ENCODE results near the gene ITGB5. TPM values are rescaled to one million over a fixed set of nuclear protein-coding genes. Genes with fewer than 3 reads are reported as not detected.

Gene ITGB5
- total RNA-seq, 1 donor from 2014 or later, result 95.1 TPM

DNA sequence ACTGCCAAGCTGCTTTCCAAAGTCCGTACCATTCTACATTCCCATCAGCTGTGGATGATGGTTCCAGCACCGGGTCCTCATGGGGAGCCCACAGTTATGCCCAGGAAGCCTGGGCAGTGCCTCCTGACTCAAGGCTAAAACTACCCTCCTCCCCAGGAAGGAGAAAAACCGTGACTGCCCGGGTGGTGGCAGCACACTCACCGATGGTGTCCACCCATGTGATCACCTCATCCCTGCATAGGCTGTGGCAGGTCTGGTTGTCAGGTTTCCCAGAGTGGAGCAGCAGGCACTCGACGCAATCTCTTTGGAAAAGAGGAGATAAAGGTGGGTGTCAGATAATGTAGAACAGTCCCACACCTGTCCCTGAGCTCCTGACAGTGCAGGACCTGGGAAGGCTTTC, 118.4 kb downstream of the ITGB5 start:
- TF ChIP-seq, protein P1, sequence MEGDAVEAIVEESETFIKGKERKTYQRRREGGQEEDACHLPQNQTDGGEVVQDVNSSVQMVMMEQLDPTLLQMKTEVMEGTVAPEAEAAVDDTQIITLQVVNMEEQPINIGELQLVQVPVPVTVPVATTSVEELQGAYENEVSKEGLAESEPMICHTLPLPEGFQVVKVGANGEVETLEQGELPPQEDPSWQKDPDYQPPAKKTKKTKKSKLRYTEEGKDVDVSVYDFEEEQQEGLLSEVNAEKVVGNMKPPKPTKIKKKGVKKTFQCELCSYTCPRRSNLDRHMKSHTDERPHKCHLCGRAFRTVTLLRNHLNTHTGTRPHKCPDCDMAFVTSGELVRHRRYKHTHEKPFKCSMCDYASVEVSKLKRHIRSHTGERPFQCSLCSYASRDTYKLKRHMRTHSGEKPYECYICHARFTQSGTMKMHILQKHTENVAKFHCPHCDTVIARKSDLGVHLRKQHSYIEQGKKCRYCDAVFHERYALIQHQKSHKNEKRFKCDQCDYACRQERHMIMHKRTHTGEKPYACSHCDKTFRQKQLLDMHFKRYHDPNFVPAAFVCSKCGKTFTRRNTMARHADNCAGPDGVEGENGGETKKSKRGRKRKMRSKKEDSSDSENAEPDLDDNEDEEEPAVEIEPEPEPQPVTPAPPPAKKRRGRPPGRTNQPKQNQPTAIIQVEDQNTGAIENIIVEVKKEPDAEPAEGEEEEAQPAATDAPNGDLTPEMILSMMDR (IDR thresholded peaks at IDR 0.05), result no peak
- DNase-seq (no peak), ATAC-seq (peak; percentile 22)
- H3K27me3 ChIP-seq, result no peaks in the 10 kb centered on the region
- no peaks in the 10 kb centered on the region for H3K9me3 ChIP-seq
- no peak overlapping the region for H3K27ac ChIP-seq
- H3K4me3 ChIP-seq, result no peak overlapping the region
- H3K36me3 ChIP-seq, result peaks cover 45% of the 10 kb centered on the region
- intact Hi-C loops (cut with DNase I), result no loop called here
- H3K4me1 ChIP-seq, result peaks cover 22% of the 10 kb centered on the region

DNA sequence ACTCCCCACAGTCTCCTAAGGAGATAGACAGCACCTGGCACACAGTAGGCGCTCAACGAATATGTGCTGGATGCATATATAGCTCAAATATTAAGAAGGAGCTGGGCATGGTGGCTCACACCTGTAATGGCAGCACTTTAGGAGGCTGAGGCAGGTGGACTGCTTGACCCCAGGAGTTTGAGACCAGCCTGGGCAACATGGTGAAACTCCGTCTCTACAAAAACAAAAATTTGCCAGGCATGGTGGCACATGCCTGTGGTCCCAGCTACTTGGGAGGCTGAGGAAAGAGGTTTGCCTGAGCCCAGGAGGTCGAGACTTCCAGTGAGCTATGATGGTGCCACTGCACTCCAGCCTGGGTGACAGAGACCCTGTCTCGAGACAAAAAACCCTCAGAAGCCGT, 119.5 kb downstream of the ITGB5 start:
- peaks cover 13% of the 10 kb centered on the region for H3K4me1 ChIP-seq
- TF ChIP-seq, protein P1 (IDR thresholded peaks at IDR 0.05), result no peak
- H3K27me3 ChIP-seq, result no peaks in the 10 kb centered on the region
- ATAC-seq (no peak), DNase-seq (no peak)
- H3K36me3 ChIP-seq, result peaks cover 56% of the 10 kb centered on the region
- H3K9me3 ChIP-seq, result no peaks in the 10 kb centered on the region
- no peak overlapping the region for H3K4me3 ChIP-seq
- intact Hi-C loops (cut with DNase I), result no loop called here
- H3K27ac ChIP-seq, result no peak overlapping the region

DNA sequence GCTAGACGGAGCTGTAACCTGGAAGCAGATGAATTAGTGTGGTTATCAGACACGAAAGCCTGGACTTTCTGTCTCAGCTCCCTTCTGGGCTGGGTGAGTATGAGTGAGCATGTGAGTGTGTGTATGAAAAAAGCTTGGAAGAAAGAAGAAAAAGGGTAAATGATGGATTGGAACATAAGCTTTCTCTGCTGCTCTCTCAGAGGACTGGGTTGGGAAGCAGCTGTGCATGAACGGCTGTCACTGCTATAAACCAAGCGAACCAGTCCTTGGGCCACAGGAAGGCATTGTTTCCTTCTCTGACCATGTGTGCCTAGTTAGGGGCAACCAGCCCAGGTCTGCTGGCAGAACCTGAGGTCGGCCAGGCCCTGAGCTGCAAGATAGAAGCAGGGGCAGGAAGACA, 119.9 kb downstream of the ITGB5 start:
- TF ChIP-seq, protein P1 (IDR thresholded peaks at IDR 0.05), result no peak
- H3K9me3 ChIP-seq, result no peaks in the 10 kb centered on the region
- no peak overlapping the region for H3K4me3 ChIP-seq
- no peak overlapping the region for H3K27ac ChIP-seq
- no peak for ATAC-seq
- H3K36me3 ChIP-seq, result peaks cover 56% of the 10 kb centered on the region
- no peak for DNase-seq
- H3K27me3 ChIP-seq, result no peaks in the 10 kb centered on the region
- peaks cover 8% of the 10 kb centered on the region for H3K4me1 ChIP-seq
- intact Hi-C loops (cut with DNase I), result no loop called here

DNA sequence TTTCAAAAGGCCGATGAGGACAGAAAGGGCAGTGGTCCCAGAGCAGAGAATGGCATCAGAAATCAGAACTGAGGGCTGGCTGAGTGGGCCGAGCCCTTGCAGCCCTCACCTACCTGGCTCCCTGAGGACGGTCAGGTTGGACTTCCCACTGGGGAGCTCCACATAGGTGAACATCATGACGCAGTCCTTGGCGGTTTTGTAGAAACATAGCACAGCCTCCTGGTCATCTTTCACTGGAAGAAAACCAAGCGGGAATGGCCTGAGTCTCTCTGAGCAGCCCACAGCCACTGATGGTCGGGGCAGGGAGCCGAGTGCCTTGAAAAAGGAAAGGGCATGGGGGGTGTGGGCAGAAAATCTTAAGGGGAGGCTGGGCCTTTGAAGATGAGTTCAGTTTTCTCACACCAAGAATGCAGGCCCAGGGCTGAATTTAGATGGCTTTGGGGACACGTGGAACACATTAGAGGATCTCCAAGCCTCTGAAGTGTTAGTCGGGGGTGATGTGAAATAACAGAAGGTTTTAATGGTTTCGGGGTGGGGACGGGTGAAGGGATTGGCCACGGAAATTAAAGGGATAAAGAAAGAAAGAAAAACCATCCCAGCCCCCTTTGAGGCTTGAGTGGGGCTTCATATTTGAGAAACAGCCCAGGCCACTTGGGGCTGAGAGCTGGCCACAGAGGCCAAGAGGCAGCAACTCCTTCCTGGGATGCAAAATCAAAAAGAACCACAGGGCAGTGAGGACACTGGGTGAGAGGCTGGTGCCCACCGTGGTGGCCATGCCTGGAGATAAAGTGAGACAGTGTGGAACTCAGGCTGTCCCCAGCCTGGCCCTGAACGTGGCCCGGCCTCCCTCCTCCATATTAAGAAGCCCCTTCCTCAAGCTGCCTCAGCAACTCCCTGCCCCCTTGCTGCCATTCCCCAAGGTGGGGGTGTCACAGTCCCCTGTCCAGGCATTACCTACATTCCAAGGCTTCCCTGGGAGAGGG, 120.8 kb downstream of the ITGB5 start:
- Histone ChIP-seq H3K27ac (no peak overlapping the region), H3K36me3 (peaks cover 56% of the 10 kb centered on the region)
- DNase-seq, result no peak

DNA sequence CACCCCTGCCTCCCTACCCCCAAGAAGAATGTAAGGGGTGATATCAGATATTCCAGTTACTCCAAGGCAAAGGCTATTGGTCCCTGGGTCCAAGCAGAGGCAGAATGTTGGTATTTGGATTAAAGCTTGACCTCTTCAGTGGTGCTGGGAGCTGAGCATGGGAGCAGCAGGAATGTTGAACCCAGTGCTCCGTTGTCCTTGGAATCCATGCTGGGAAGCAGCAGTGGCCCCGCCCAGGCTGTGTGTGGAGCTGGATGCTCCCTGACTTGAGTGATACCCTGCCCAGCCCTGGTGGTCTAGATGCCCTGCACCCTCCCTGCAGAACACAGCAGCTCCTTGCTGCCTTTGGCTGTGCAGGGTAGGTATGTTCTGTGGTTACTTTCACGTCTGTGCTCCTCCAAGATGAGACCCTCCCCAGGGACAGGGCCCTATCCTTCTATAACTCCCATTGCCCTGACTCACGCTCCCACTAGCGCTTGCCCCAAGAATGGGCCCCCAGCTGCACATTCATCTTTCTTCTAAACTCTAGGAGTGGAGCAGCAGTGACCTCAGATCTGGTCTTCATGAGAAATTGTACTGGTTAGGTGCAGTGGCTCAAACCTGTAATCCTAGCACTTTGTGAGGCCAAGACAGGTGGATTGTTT, 121.8 kb downstream of the ITGB5 start:
- H3K4me3 ChIP-seq, result no peak overlapping the region
- peaks cover 56% of the 10 kb centered on the region for H3K36me3 ChIP-seq
- H3K27me3 ChIP-seq, result no peaks in the 10 kb centered on the region
- intact Hi-C loops (cut with DNase I), result no loop called here
- DNase-seq (no peak), ATAC-seq (no peak)
- peaks cover 3% of the 10 kb centered on the region for H3K4me1 ChIP-seq
- H3K27ac ChIP-seq, result no peak overlapping the region
- H3K9me3 ChIP-seq, result no peaks in the 10 kb centered on the region
- TF ChIP-seq, protein P1 (IDR thresholded peaks at IDR 0.05), result no peak

More for the DNA sequence above, 120.8 kb downstream of the ITGB5 start:
- Histone ChIP-seq H3K9me3 (no peaks in the 10 kb centered on the region), H3K4me1 (peaks cover 3% of the 10 kb centered on the region), H3K4me3 (no peak overlapping the region), H3K27me3 (no peaks in the 10 kb centered on the region)
- ATAC-seq, result no peak
- TF ChIP-seq, protein P1 (IDR thresholded peaks at IDR 0.05), result no peak
- intact Hi-C loops (cut with DNase I), result no loop called here
